Epithelial cell of esophagus (primary cell): Measurements from ENCODE around the gene CLCNKB.

Source experiments
- DNase-seq: peaks from one replicate; pipeline ENCODE4 v3.0.0; 2010; ENCODE audit warnings: low read depth
- H3K4me3 ChIP-seq: 2 replicates; pipeline ENCODE4 v1.5.1; 2011; ENCODE audit warnings: mild to moderate bottlenecking, low read length, control low read depth
- CTCF ChIP-seq: IDR thresholded peaks from 2 replicates; pipeline ENCODE4 v1.5.1; 2011; ENCODE audit warnings: low read depth, mild to moderate bottlenecking, low read length, control low read depth, inconsistent platforms; ENCODE audit not compliant: insufficient read depth; ENCODE audit errors: missing control alignments

CLCNKB gene

GRCh38 chr1:16095447-16095846 lies 51.9 kb downstream of the CLCNKB start:
- no peak for DNase-seq
- H3K4me3 ChIP-seq, result no peak overlapping the region
- no peak for TF ChIP-seq CTCF

GRCh38 chr1:16099412-16099811 lies 55.8 kb downstream of the CLCNKB start:
- no peak for TF ChIP-seq CTCF
- H3K4me3 ChIP-seq, result no peak overlapping the region
- DNase-seq, result no peak

GRCh38 chr1:16101623-16102022 lies 58.0 kb downstream of the CLCNKB start:
- no peak for TF ChIP-seq CTCF
- DNase-seq, result no peak
- H3K4me3 ChIP-seq, result no peak overlapping the region
